Central memory CD8-positive, alpha-beta T cell (primary cell): ENCODE data around the gene ARHGEF4.
"Not testable (repeated sequence)": the region's sequence is repeated elsewhere in the genome, so short reads cannot be mapped to it uniquely, and the experiment has no call there.

Experiments
- ATAC-seq: fragments of 150-1000 bp; cut with Tn5 transposase; replicated peaks from 2 replicates; pipeline ENCODE4 v1.10.0; 2022; ENCODE audit warnings: mild to moderate bottlenecking, moderate FRiP score, moderate number of reproducible peaks; ENCODE audit not compliant: poor library complexity, severe bottlenecking; ENCODE audit errors: extremely low read depth
- DNase-seq, 2 donors: peaks; one replicate each; pipeline ENCODE4 v3.0.0; 2021; ENCODE audit warnings: low spot score in 2 of 2
- H3K27ac Mint-ChIP-seq: one replicate; pipeline ENCODE4 v1.8.0; 2022; ENCODE audit warnings: low read depth, mild to moderate bottlenecking, moderate library complexity, mixed read lengths
- H3K27me3 Mint-ChIP-seq: one replicate; pipeline ENCODE4 v1.8.0; 2022; ENCODE audit warnings: mixed read lengths
- H3K36me3 Mint-ChIP-seq: one replicate; pipeline ENCODE4 v1.8.0; 2022; ENCODE audit warnings: mild to moderate bottlenecking, moderate library complexity, mixed read lengths; ENCODE audit not compliant: insufficient read depth
- H3K4me1 Mint-ChIP-seq: one replicate; pipeline ENCODE4 v1.8.0; 2022; ENCODE audit warnings: mixed read lengths
- H3K4me3 Mint-ChIP-seq: one replicate; pipeline ENCODE4 v1.8.0; 2022; ENCODE audit warnings: mild to moderate bottlenecking, moderate library complexity, mixed read lengths
- H3K9me3 Mint-ChIP-seq: one replicate; pipeline ENCODE4 v1.8.0; 2022; ENCODE audit warnings: mixed read lengths

The ARHGEF4 gene

GRCh38 chr2:130896813-130897212 lies 60.1 kb downstream of the ARHGEF4 start:
- Mint-ChIP-seq H3K9me3 (no peaks in the 10 kb centered on the region), H3K4me1 (no peaks in the 10 kb centered on the region), H3K27ac (no peak overlapping the region), H3K36me3 (no peaks in the 10 kb centered on the region), H3K27me3 (peaks cover 73% of the 10 kb centered on the region), H3K4me3 (no peak overlapping the region)
- DNase-seq (no peak), ATAC-seq (no peak)

DNA sequence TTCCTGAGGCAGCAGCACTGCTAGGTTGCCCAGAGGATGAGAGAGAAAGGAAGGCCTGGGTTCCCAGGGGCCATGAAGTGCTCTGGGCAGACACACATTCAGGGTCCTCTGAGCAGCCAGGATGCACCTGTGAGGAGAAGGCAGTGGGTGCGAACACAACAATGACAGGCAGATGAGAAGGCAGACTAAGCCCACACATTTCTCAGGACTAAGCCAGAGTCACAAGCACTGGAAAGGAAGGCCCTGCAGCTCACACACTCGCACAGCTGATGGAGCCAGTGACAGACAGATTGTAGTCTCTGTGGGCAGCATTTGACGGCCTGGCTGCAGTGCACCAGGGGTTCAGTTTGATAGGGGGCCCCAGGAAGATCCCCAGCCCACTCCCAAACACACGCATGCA lies 61.8 kb downstream of the ARHGEF4 start:
- H3K27ac Mint-ChIP-seq, result no peak overlapping the region
- H3K9me3 Mint-ChIP-seq, result no peaks in the 10 kb centered on the region
- no peaks in the 10 kb centered on the region for H3K4me1 Mint-ChIP-seq
- peaks cover 67% of the 10 kb centered on the region for H3K27me3 Mint-ChIP-seq
- H3K36me3 Mint-ChIP-seq, result no peaks in the 10 kb centered on the region
- H3K4me3 Mint-ChIP-seq, result no peak overlapping the region
- ATAC-seq (no peak), DNase-seq (no peak)

- Mint-ChIP-seq H3K4me1 (no peaks in the 10 kb centered on the region), H3K4me3 (no peak overlapping the region), H3K27ac (no peak overlapping the region), H3K9me3 (no peaks in the 10 kb centered on the region), H3K36me3 (peaks cover 1% of the 10 kb centered on the region), H3K27me3 (peaks cover 65% of the 10 kb centered on the region)
- ATAC-seq, result no peak
- DNase-seq, result no peak
These were observed 62.6 kb downstream of the ARHGEF4 start for GRCh38 chr2:130899306-130899705.

GRCh38 chr2:130901061-130901460 lies 64.3 kb downstream of the ARHGEF4 start:
- no peak for ATAC-seq
- peaks cover 3% of the 10 kb centered on the region for H3K36me3 Mint-ChIP-seq

GRCh38 chr2:130901626-130902025 lies 64.9 kb downstream of the ARHGEF4 start:
- not testable (repeated sequence) for H3K27ac Mint-ChIP-seq, DNase-seq

More at GRCh38 chr2:130901061-130901460, 64.3 kb downstream of the ARHGEF4 start:
- DNase-seq, result no peak
- no peak overlapping the region for H3K27ac Mint-ChIP-seq
- H3K4me3 Mint-ChIP-seq, result no peak overlapping the region
- H3K9me3 Mint-ChIP-seq, result no peaks in the 10 kb centered on the region
- H3K27me3 Mint-ChIP-seq, result peaks cover 58% of the 10 kb centered on the region
- no peaks in the 10 kb centered on the region for H3K4me1 Mint-ChIP-seq

DNA sequence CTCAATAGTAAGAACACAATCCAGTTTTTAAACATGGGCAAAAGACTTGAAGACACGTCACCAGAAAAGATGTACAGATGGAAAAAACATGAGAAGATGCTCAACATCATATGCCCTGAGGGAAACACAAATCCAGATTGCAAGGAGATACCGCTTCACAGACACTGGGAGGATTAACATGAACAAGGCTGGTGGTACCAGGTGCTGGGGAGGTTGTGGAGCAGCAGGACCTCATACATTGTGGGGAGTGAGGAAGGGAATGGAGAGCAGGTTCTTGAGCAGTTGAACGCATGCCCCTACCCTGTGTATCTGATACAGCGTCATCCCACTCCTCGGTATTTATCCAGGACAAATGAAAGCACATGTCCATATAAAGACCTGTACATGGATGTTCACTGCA lies 72.1 kb downstream of the ARHGEF4 start:
- no peak overlapping the region for H3K4me3 Mint-ChIP-seq
- H3K36me3 Mint-ChIP-seq, result peaks cover 5% of the 10 kb centered on the region
- no peak for ATAC-seq

More at GRCh38 chr2:130901626-130902025, 64.9 kb downstream of the ARHGEF4 start:
- H3K27me3 Mint-ChIP-seq, result peaks cover 58% of the 10 kb centered on the region
- H3K9me3 Mint-ChIP-seq, ATAC-seq, H3K4me3 Mint-ChIP-seq, H3K36me3 Mint-ChIP-seq, H3K4me1 Mint-ChIP-seq: not testable (repeated sequence)

GRCh38 chr2:130910931-130911330 lies 74.2 kb downstream of the ARHGEF4 start:
- H3K27ac Mint-ChIP-seq, result no peak overlapping the region
- peaks cover 3% of the 10 kb centered on the region for H3K36me3 Mint-ChIP-seq
- H3K9me3 Mint-ChIP-seq, result no peaks in the 10 kb centered on the region
- no peak for DNase-seq
- H3K4me1 Mint-ChIP-seq, result no peaks in the 10 kb centered on the region
- H3K27me3 Mint-ChIP-seq, result peaks cover 66% of the 10 kb centered on the region
- no peak for ATAC-seq
- no peak overlapping the region for H3K4me3 Mint-ChIP-seq

More for the DNA sequence above, 72.1 kb downstream of the ARHGEF4 start:
- Mint-ChIP-seq H3K27ac (no peak overlapping the region), H3K9me3 (no peaks in the 10 kb centered on the region), H3K27me3 (peaks cover 66% of the 10 kb centered on the region), H3K4me1 (no peaks in the 10 kb centered on the region)
- DNase-seq, result no peak

GRCh38 chr2:130911482-130911881 lies 74.8 kb downstream of the ARHGEF4 start:
- H3K27me3 Mint-ChIP-seq, result peaks cover 62% of the 10 kb centered on the region
- H3K36me3 Mint-ChIP-seq, result peaks cover 2% of the 10 kb centered on the region
- ATAC-seq (no peak), DNase-seq (no peak)
- no peaks in the 10 kb centered on the region for H3K9me3 Mint-ChIP-seq
- no peaks in the 10 kb centered on the region for H3K4me1 Mint-ChIP-seq
- no peak overlapping the region for H3K4me3 Mint-ChIP-seq
- no peak overlapping the region for H3K27ac Mint-ChIP-seq

DNA sequence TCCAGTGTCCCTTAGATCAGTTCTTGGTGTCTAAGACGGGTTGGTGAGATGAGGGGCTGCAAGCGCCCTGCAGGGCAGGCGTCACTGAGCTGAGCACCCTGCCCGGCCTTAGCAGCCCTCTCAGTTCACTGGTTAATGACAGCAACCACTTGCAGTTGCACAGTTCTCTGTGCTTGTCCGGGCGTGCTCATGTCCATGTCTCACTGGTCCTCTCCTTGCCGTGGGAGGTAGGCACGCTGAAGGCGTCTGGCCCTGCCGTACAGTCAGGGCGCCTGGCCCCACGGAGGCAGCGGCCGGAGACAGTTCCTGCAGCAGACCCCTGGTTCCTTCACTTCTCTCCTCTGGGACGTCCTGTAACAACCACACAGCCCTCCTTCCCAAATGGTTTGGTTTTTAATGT lies 75.3 kb downstream of the ARHGEF4 start:
- H3K9me3 Mint-ChIP-seq, result no peaks in the 10 kb centered on the region

DNA sequence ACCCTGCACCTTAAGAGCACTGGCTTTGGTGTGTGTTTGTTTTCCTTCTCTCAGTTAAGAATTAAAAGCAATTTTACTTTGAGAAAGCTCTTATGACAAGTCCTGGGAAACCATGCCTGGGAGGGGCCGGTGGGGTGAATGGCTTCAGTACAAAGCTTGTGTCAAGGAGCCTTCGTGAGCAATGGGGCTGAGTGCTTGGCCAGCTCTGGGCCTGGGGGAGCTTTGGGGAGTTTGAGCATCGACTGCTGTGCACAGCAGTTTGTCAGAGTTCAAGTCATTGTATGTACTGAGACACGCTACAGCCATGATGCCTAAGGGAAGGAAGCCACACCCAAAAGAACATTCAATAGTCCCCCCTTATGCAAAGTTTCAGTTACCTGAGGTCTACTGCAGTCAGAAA lies 75.8 kb downstream of the ARHGEF4 start:
- Mint-ChIP-seq H3K27me3 (peaks cover 65% of the 10 kb centered on the region), H3K9me3 (no peaks in the 10 kb centered on the region), H3K27ac (no peak overlapping the region), H3K4me1 (no peaks in the 10 kb centered on the region), H3K4me3 (no peak overlapping the region), H3K36me3 (peaks cover 2% of the 10 kb centered on the region)
- no peak for DNase-seq
- no peak for ATAC-seq

More for the DNA sequence above, 75.3 kb downstream of the ARHGEF4 start:
- Mint-ChIP-seq H3K27ac (no peak overlapping the region), H3K4me3 (no peak overlapping the region), H3K4me1 (no peaks in the 10 kb centered on the region), H3K27me3 (peaks cover 62% of the 10 kb centered on the region), H3K36me3 (peaks cover 2% of the 10 kb centered on the region)
- ATAC-seq (no peak), DNase-seq (no peak)

- Mint-ChIP-seq H3K27ac (no peak overlapping the region), H3K4me1 (no peaks in the 10 kb centered on the region), H3K4me3 (no peak overlapping the region), H3K9me3 (no peaks in the 10 kb centered on the region), H3K36me3 (peaks cover 2% of the 10 kb centered on the region), H3K27me3 (peaks cover 59% of the 10 kb centered on the region)
- DNase-seq, result no peak
- no peak for ATAC-seq
These were observed 77.2 kb downstream of the ARHGEF4 start for GRCh38 chr2:130913891-130914290.

DNA sequence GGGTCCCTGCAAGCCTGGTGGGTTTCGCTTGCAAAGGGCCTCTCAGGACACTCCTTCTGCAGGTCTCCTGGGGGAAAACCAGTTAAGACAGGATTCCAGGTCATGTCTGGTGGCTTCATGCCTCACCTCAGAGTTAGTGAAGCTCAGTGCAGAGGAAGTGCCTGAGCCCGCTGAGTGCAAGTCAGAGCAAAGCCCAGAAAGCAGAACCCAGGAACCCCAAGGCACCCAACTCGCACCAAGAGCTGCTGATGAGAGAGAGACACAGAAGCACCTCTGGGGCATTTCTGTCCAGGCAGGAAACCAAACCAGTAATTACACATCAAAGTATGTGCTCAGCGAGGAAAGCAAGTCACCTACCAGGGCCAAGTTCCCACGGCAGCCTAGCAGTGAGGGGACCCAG lies 78.4 kb downstream of the ARHGEF4 start:
- Mint-ChIP-seq H3K27ac (no peak overlapping the region), H3K4me1 (no peaks in the 10 kb centered on the region), H3K9me3 (no peaks in the 10 kb centered on the region), H3K36me3 (peaks cover 2% of the 10 kb centered on the region), H3K27me3 (peaks cover 49% of the 10 kb centered on the region), H3K4me3 (no peak overlapping the region)
- DNase-seq (no peak), ATAC-seq (no peak)

- Mint-ChIP-seq H3K27ac (no peak overlapping the region), H3K4me1 (no peaks in the 10 kb centered on the region), H3K9me3 (no peaks in the 10 kb centered on the region), H3K4me3 (no peak overlapping the region), H3K36me3 (peaks cover under 1% of the 10 kb centered on the region), H3K27me3 (peaks cover 49% of the 10 kb centered on the region)
- no peak for ATAC-seq
- no peak for DNase-seq
These were observed 79.1 kb downstream of the ARHGEF4 start for GRCh38 chr2:130915595-130916437.
